ENCODE data around the gene CNRIP1. TPM values are rescaled to one million over a fixed set of nuclear protein-coding genes. Genes with fewer than 3 reads are reported as not detected.

Gene CNRIP1
- total and polyA plus RNA-seq, 10 donors = 7.8 to 26.7 (median 19.1) TPM

DNA sequence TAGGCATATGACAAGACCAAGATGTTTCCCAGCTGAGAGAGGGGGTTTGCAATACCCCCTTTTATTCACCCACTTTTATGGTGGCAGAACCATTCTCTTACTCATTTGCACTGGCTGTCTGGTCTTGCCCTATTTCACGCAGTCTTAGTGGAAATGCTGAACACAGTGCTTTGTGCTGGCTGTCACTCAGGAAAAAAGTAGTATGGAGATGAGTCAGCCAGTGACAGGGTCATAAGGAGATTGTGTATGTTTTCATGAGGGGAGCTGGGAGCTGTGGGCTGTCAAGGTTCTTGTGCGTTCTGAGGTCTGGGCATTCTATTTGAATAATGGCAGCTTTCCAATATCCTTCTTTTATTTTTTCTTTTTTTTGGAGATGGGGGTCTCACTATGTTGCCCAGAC lies 10.9 kb upstream of the CNRIP1 start:
- Histone ChIP-seq H3K9me3 (no peaks in the 10 kb centered on the region), H3K36me3 (no peaks in the 10 kb centered on the region), H3K27me3 (replicated peaks in 1 of 7) (peaks cover 0 to 7% (median 0%) of the 10 kb centered on the region in 7 donors), H3K4me3 (no peak overlapping the region), H3K4me1 (no peaks in the 10 kb centered on the region), H3K27ac (no peak overlapping the region)
- no peak for DNase-seq
- intact Hi-C loops (cut with DNase I; ENCODE audit: low total_unique reads) = no loop called here
- TF ChIP-seq, protein P1, sequence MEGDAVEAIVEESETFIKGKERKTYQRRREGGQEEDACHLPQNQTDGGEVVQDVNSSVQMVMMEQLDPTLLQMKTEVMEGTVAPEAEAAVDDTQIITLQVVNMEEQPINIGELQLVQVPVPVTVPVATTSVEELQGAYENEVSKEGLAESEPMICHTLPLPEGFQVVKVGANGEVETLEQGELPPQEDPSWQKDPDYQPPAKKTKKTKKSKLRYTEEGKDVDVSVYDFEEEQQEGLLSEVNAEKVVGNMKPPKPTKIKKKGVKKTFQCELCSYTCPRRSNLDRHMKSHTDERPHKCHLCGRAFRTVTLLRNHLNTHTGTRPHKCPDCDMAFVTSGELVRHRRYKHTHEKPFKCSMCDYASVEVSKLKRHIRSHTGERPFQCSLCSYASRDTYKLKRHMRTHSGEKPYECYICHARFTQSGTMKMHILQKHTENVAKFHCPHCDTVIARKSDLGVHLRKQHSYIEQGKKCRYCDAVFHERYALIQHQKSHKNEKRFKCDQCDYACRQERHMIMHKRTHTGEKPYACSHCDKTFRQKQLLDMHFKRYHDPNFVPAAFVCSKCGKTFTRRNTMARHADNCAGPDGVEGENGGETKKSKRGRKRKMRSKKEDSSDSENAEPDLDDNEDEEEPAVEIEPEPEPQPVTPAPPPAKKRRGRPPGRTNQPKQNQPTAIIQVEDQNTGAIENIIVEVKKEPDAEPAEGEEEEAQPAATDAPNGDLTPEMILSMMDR (IDR thresholded peaks at IDR 0.05 in 8 of 11, conservative IDR thresholded peaks at IDR 0.05 in 3 of 11) = no peak
- TF ChIP-seq POLR2A (IDR thresholded peaks at IDR 0.05) (no peak), POLR2AphosphoS5 (IDR thresholded peaks at IDR 0.05) (no peak)
- 69 to 88% (median 71%) methylated on average over 2 of the region's 2 CpGs for WGBS, 5 donors

DNA sequence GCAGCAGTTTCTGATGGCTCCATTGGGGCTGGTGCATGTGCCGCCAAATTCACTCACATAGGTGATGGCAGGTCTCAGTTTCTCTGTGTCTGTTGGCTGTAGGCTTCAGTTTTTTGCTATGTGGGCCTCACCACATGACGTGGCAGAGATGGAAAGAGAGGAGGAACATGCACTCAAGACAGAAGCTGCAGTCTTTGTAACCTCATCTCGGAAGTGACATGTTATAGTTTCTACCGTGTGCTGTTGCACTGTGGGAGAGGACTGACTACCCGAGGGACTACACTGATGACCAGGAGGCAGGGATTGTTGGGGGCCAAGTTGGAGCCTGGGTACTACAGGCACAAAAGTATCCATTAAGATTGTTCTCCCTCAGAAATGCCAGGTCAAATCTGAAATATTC lies 9.2 kb upstream of the CNRIP1 start:
- TF ChIP-seq POLR2A (IDR thresholded peaks at IDR 0.05) = no peak
- no peak for TF ChIP-seq POLR2AphosphoS5 (IDR thresholded peaks at IDR 0.05)
- TF ChIP-seq, protein P1 (IDR thresholded peaks at IDR 0.05 in 8 of 11, conservative IDR thresholded peaks at IDR 0.05 in 3 of 11) = no peak
- intact Hi-C loops (cut with DNase I; ENCODE audit: low total_unique reads) = no loop called here
- 68 to 79% (median 75%) methylated on average over 5 of the region's 5 CpGs for WGBS, 5 donors
- Histone ChIP-seq H3K4me1 (no peaks in the 10 kb centered on the region), H3K27ac (no peak overlapping the region), H3K27me3 (replicated peaks in 1 of 7) (peaks cover 0 to 7% (median 0%) of the 10 kb centered on the region in 7 donors), H3K9me3 (no peaks in the 10 kb centered on the region), H3K4me3 (no peak overlapping the region), H3K36me3 (no peaks in the 10 kb centered on the region)
- no peak for DNase-seq

DNA sequence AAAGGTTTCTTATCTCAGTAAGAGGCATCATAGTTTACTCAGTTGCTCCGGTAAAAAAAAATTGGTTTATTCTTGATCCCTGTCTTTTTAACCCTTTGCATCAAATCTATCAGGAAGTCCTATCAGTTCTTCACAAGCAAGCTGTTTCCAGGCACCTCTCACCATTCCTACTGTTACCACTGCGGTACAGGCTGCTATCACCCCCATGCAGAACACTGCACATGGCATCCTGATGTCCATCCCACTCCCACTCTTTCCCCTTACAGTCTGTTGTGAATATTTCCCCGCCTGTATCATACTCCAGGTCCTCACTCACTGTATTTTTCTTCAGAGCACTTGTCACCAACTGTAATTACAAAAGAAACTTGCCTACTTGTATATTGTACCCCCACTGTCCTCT lies 5.3 kb upstream of the CNRIP1 start:
- DNase-seq = no peak
- WGBS, 5 donors = 86 to 90% (median 89%) methylated on average over 3 of the region's 3 CpGs
- Histone ChIP-seq H3K9me3 (no peaks in the 10 kb centered on the region), H3K27ac (no peak overlapping the region), H3K27me3 (replicated peaks in 1 of 7) (peaks cover 0 to 12% (median 0%) of the 10 kb centered on the region in 7 donors), H3K36me3 (no peaks in the 10 kb centered on the region), H3K4me1 (peaks cover 4 to 6% (median 6%) of the 10 kb centered on the region in 6 donors), H3K4me3 (no peak overlapping the region)
- TF ChIP-seq, protein P1 (IDR thresholded peaks at IDR 0.05 in 8 of 11, conservative IDR thresholded peaks at IDR 0.05 in 3 of 11) = no peak
- TF ChIP-seq POLR2A (IDR thresholded peaks at IDR 0.05) (no peak), POLR2AphosphoS5 (IDR thresholded peaks at IDR 0.05) (no peak)
- intact Hi-C loops (cut with DNase I; ENCODE audit: low total_unique reads) = no loop called here

GRCh38 chr2:68320118-68320641 lies 431 bp upstream of the CNRIP1 start:
- Histone ChIP-seq H3K4me1 (peaks cover 8 to 46% (median 28%) of the 10 kb centered on the region in 6 donors), H3K27me3 (replicated peaks in 1 of 7) (peaks cover 0 to 36% (median 12%) of the 10 kb centered on the region in 7 donors), H3K4me3 (peak overlapping the region; percentile 56 to 86 (median 66)), H3K9me3 (no peaks in the 10 kb centered on the region), H3K27ac (peak overlapping the region; percentile 69 to 94 (median 92)), H3K36me3 (no peaks in the 10 kb centered on the region)
- 8 to 12% (median 11%) methylated on average over 11 of the region's 11 CpGs for WGBS, 5 donors
- intact Hi-C loops (cut with DNase I; ENCODE audit: low total_unique reads) = no loop called here
- no peak for DNase-seq
- TF ChIP-seq POLR2A (IDR thresholded peaks at IDR 0.05) (no peak), POLR2AphosphoS5 (IDR thresholded peaks at IDR 0.05) (no peak)
- TF ChIP-seq, protein P1 (IDR thresholded peaks at IDR 0.05 in 8 of 11, conservative IDR thresholded peaks at IDR 0.05 in 3 of 11) = no peak

Data from spleen (tissue), 11 donors.